Naive thymus-derived CD8-positive, alpha-beta T cell (primary cell): ENCODE results near the gene TMIGD1. TPM values are rescaled to one million over a fixed set of nuclear protein-coding genes. Genes with fewer than 3 reads are reported as not detected.

ENCODE experiments used
- ATAC-seq, 2 donors: fragments of 150-1000 bp; cut with Tn5 transposase in 1 of 2; sonication (Bioruptor Pico), chemical (Tn5 transposase) in 1 of 2; 1 replicate in 1 of 2; 2 replicates in 1 of 2; pipeline ENCODE4 v1.10.0; 2021; ENCODE audit warnings: mild to moderate bottlenecking in 2 of 2, moderate library complexity in 2 of 2
- POLR2A ChIA-PET: fragments of 350-600 bp; sonication (Branson Sonifier 250); formaldehyde crosslinking; loops from one replicate; lab custom pipeline; 2021; ENCODE audit warnings: antibody characterized with exemption; lab: Charles Lee
- DNase-seq, 10 donors: peaks; one replicate each; pipeline versions ENCODE4 v3.0.0 to v3.0.0-alpha.2; 2020 to 2022
- H3K27ac Mint-ChIP-seq, 10 donors: one replicate each; pipeline ENCODE4 v1.8.0; 2020 to 2022; ENCODE audit warnings: mild to moderate bottlenecking in 10 of 10, mixed read lengths in 10 of 10, moderate library complexity in 4 of 10, inconsistent platforms in 1 of 10
- H3K27me3 Mint-ChIP-seq, 5 donors: one replicate each; pipeline ENCODE4 v1.8.0; 2021 to 2022; ENCODE audit warnings: mixed read lengths in 5 of 5
- H3K36me3 Mint-ChIP-seq, 3 donors: one replicate each; pipeline ENCODE4 v1.8.0; 2020 to 2022; ENCODE audit warnings: mixed read lengths in 3 of 3, mild to moderate bottlenecking in 2 of 3, inconsistent platforms in 1 of 3
- H3K4me1 Mint-ChIP-seq, 4 donors: one replicate each; pipeline ENCODE4 v1.8.0; 2021 to 2022; ENCODE audit warnings: mixed read lengths in 4 of 4
- H3K4me3 Mint-ChIP-seq, 10 donors: one replicate each; pipeline ENCODE4 v1.8.0; 2020 to 2022; ENCODE audit warnings: mild to moderate bottlenecking in 10 of 10, mixed read lengths in 10 of 10, moderate library complexity in 6 of 10, inconsistent platforms in 1 of 10
- H3K9me3 Mint-ChIP-seq, 9 donors: one replicate each; pipeline ENCODE4 v1.8.0; 2020 to 2022; ENCODE audit warnings: mixed read lengths in 9 of 9, mild to moderate bottlenecking in 3 of 9, inconsistent platforms in 1 of 9, moderate library complexity in 1 of 9
- polyA plus RNA-seq, 3 donors: library from polyadenylated mRNA; unstranded; fragments of 300-500 nt; fragmentation: Illumina TruSeq; gene quantifications; one replicate each; pipeline ENCODE4 v1.2.3, GENCODE V29; 2021
- total RNA-seq, 8 experiments: library from RNA in 2 of 8; stranded (reverse) in 2 of 8; gene quantifications; one replicate each; pipeline ENCODE4 v1.2.3 and lab custom pipeline; 2021 to 2026

Gene TMIGD1
- total and polyA plus RNA-seq, 5 experiments from 2014 or later, result not detected

DNA sequence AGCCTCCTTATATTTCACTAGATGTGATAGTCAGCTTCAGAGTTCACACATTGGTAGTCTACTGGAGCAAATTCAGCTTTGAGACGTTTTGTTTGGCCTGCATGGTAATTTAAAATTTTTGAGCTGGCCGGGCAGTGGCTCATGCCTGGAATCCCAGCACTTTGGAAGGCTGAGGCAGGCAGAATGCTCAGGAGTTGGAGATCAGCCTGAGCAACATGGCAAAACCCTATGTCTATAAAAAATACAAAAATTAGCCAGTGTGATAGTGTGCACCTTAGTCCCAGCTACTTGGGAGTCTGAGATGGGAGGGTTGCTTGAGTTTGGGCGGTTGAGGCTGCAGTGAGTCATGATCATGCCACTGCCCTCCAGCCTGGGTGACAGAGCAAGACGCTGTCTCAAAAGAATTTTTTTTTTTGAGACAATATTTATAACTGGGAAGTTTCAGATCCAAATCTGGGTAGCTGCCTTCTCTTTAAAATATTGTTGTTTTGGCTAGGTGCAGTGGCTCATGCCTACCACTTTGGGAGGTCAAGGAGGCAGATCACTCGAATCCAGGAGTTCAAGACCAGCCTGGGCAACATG lies 37.3 kb downstream of the TMIGD1 start:
- H3K4me1 Mint-ChIP-seq, result peaks cover 0 to 6% (median 3%) of the 10 kb centered on the region in 4 donors
- ATAC-seq, result no peak
- no peak for DNase-seq
- POLR2A ChIA-PET, result no interaction called here
- peaks cover 0 to 7% (median 2%) of the 10 kb centered on the region in 3 donors for H3K36me3 Mint-ChIP-seq
- no peak overlapping the region for H3K4me3 Mint-ChIP-seq
- H3K27me3 Mint-ChIP-seq, result peaks cover 0 to 1% (median 0%) of the 10 kb centered on the region in 5 donors
- no peak overlapping the region for H3K27ac Mint-ChIP-seq
- H3K9me3 Mint-ChIP-seq, result peaks cover 0 to 5% (median 3%) of the 10 kb centered on the region in 9 donors

GRCh38 chr17:30292286-30292858 lies 41.5 kb downstream of the TMIGD1 start:
- Mint-ChIP-seq H3K4me3 (peak overlapping the region in 3 of 10 donors; percentile 52 to 79 (median 79)), H3K4me1 (peaks cover 9 to 25% (median 19%) of the 10 kb centered on the region in 4 donors), H3K36me3 (peaks cover 0 to 14% (median 3%) of the 10 kb centered on the region in 3 donors), H3K27ac (peak overlapping the region in 6 of 10 donors; percentile 74 to 86 (median 79)), H3K27me3 (peaks cover 0 to under 1% (median 0%) of the 10 kb centered on the region in 5 donors), H3K9me3 (no peaks in the 10 kb centered on the region)
- ATAC-seq (no peak), DNase-seq (no peak)
- POLR2A ChIA-PET, result interaction anchor here (0.5 to 2.1 kb wide), 9 partner anchors 8 to 1019 kb away, joined by 3 to 17 read pairs (median 3); partner anchors contain the start of gene GOSR1

GRCh38 chr17:30291543-30292285 lies 42.1 kb downstream of the TMIGD1 start, which contains the start of gene BLMH:
Gene BLMH, minus strand, starts transcription at chr17:30291944. Its CDS starts 125 bp downstream, at chr17:30291819.
- ATAC-seq (peak; percentile 78 to 89), DNase-seq (peak; percentile 65 to 85 (median 75))
- no peaks in the 10 kb centered on the region for H3K27me3 Mint-ChIP-seq
- H3K4me1 Mint-ChIP-seq, result peaks cover 9 to 25% (median 19%) of the 10 kb centered on the region in 4 donors
- POLR2A ChIA-PET, result interaction anchor here (0.6 to 2.1 kb wide), 9 partner anchors 9 to 1019 kb away, joined by 3 to 17 read pairs (median 3); partner anchors contain the start of gene GOSR1
- H3K4me3 Mint-ChIP-seq, result peak within 1 kb of the TSS in 9 of 10 donors; percentile 90 to 97 (median 95)
- H3K36me3 Mint-ChIP-seq, result peaks cover 0 to 21% (median 7%) of the 10 kb centered on the region in 3 donors
- peak within 1 kb of the TSS; percentile 36 to 92 (median 87) for H3K27ac Mint-ChIP-seq
- H3K9me3 Mint-ChIP-seq, result no peaks in the 10 kb centered on the region

- POLR2A ChIA-PET, result interaction anchor here (0.9 to 2.1 kb wide), 6 partner anchors 10 to 166 kb away, joined by 3 to 17 read pairs (median 10); no protein-coding TSS in a partner anchor
- peaks cover 0 to 28% (median 10%) of the 10 kb centered on the region in 3 donors for H3K36me3 Mint-ChIP-seq
- ATAC-seq (peak; percentile 34 to 45), DNase-seq (peak in 5 of 10 donors; percentile 9 to 32 (median 18))
- peak overlapping the region; percentile 36 to 92 (median 87) for H3K27ac Mint-ChIP-seq
- peak overlapping the region in 9 of 10 donors; percentile 90 to 97 (median 95) for H3K4me3 Mint-ChIP-seq
- no peaks in the 10 kb centered on the region for H3K9me3 Mint-ChIP-seq
- no peaks in the 10 kb centered on the region for H3K27me3 Mint-ChIP-seq
- H3K4me1 Mint-ChIP-seq, result peaks cover 9 to 25% (median 19%) of the 10 kb centered on the region in 4 donors
These were observed 42.9 kb downstream of the TMIGD1 start for GRCh38 chr17:30290696-30291542.

- Mint-ChIP-seq H3K36me3 (peaks cover 0 to 36% (median 15%) of the 10 kb centered on the region in 3 donors), H3K27me3 (no peaks in the 10 kb centered on the region), H3K9me3 (no peaks in the 10 kb centered on the region), H3K4me1 (peaks cover 9 to 25% (median 19%) of the 10 kb centered on the region in 4 donors), H3K27ac (peak overlapping the region in 1 of 10 donors; percentile 86), H3K4me3 (peak overlapping the region in 8 of 10 donors; percentile 90 to 97 (median 95))
- ATAC-seq (no peak), DNase-seq (no peak)
- POLR2A ChIA-PET, result no interaction called here
These were observed 43.8 kb downstream of the TMIGD1 start for GRCh38 chr17:30290077-30290476.

DNA sequence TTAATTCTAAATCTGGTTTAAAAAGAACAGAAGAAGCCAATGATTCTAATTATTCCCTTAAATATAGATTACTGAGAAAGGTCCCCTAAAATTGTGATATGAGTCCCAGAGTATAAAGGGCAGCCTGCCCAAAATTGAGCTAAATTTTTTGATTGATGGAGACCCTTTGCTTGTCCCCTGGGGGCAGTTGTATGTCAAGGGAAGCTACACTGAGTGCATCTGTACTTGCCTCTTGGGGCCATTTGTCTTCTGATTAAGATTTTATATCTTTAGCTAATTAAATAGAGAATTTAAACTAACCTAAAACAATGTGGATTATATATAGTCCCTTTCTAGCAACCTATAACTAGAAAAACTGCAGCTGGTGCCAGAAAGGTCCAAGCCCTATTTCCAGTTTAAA lies 54.7 kb downstream of the TMIGD1 start:
- Mint-ChIP-seq H3K27me3 (no peaks in the 10 kb centered on the region), H3K27ac (no peak overlapping the region), H3K9me3 (no peaks in the 10 kb centered on the region), H3K36me3 (peaks cover 0 to 85% (median 16%) of the 10 kb centered on the region in 3 donors), H3K4me3 (no peak overlapping the region), H3K4me1 (peaks cover 0 to 6% (median 0%) of the 10 kb centered on the region in 4 donors)
- POLR2A ChIA-PET, result interaction anchor here (0.6 kb wide), 1 partner anchor 794 kb away, joined by 3 read pairs; no protein-coding TSS in a partner anchor
- ATAC-seq, result no peak
- no peak for DNase-seq

DNA sequence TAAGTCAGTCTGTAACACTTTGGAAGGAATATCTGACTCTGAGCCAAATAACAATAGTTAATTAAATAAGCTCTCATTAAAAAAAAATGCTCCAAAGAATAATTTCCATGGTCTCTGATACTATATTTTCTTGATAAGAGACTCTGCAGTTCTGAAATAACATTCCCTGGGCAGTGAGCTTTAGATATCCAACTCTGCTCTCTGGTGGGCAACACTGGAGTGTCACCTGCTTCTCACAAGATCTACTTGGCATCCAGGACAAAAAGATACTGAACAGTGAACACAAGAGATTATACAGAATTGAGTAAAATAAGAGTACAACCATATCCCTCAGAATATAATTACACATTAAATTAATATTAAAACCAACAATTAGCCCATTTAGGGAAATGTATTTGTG lies 55.8 kb downstream of the TMIGD1 start:
- H3K36me3 Mint-ChIP-seq, result peaks cover 0 to 86% (median 21%) of the 10 kb centered on the region in 3 donors
- H3K27ac Mint-ChIP-seq, result no peak overlapping the region
- ATAC-seq (no peak), DNase-seq (peak in 2 of 10 donors; percentile 7 to 15)
- no peaks in the 10 kb centered on the region for H3K27me3 Mint-ChIP-seq
- POLR2A ChIA-PET, result no interaction called here
- peaks cover 0 to 6% (median 0%) of the 10 kb centered on the region in 4 donors for H3K4me1 Mint-ChIP-seq
- H3K9me3 Mint-ChIP-seq, result no peaks in the 10 kb centered on the region
- H3K4me3 Mint-ChIP-seq, result no peak overlapping the region

GRCh38 chr17:30275911-30276310 lies 57.9 kb downstream of the TMIGD1 start:
- DNase-seq, result no peak
- Mint-ChIP-seq H3K4me3 (no peak overlapping the region), H3K27me3 (no peaks in the 10 kb centered on the region), H3K36me3 (peaks cover 0 to 89% (median 37%) of the 10 kb centered on the region in 3 donors), H3K27ac (peak overlapping the region in 1 of 10 donors; percentile 55), H3K4me1 (peaks cover 0 to 4% (median 0%) of the 10 kb centered on the region in 4 donors), H3K9me3 (no peaks in the 10 kb centered on the region)
- POLR2A ChIA-PET, result no interaction called here
- ATAC-seq, result no peak

- POLR2A ChIA-PET, result no interaction called here
- H3K36me3 Mint-ChIP-seq, result peaks cover 0 to 89% (median 41%) of the 10 kb centered on the region in 3 donors
- ATAC-seq (no peak), DNase-seq (no peak)
- H3K9me3 Mint-ChIP-seq, result no peaks in the 10 kb centered on the region
- no peak overlapping the region for H3K4me3 Mint-ChIP-seq
- peaks cover 0 to 2% (median 0%) of the 10 kb centered on the region in 4 donors for H3K4me1 Mint-ChIP-seq
- H3K27ac Mint-ChIP-seq, result peak overlapping the region in 1 of 10 donors; percentile 83
- no peaks in the 10 kb centered on the region for H3K27me3 Mint-ChIP-seq
These were observed 59.0 kb downstream of the TMIGD1 start for GRCh38 chr17:30274887-30275286.

GRCh38 chr17:30273373-30273772 lies 60.5 kb downstream of the TMIGD1 start:
- H3K9me3 Mint-ChIP-seq, result no peaks in the 10 kb centered on the region
- H3K4me1 Mint-ChIP-seq, result peaks cover 0 to under 1% (median 0%) of the 10 kb centered on the region in 4 donors
- H3K27ac Mint-ChIP-seq, result peak overlapping the region in 1 of 10 donors; percentile 29
- POLR2A ChIA-PET, result no interaction called here
- no peaks in the 10 kb centered on the region for H3K27me3 Mint-ChIP-seq
- ATAC-seq, result no peak
- H3K4me3 Mint-ChIP-seq, result no peak overlapping the region
- DNase-seq, result no peak
- H3K36me3 Mint-ChIP-seq, result peaks cover 0 to 84% (median 47%) of the 10 kb centered on the region in 3 donors

DNA sequence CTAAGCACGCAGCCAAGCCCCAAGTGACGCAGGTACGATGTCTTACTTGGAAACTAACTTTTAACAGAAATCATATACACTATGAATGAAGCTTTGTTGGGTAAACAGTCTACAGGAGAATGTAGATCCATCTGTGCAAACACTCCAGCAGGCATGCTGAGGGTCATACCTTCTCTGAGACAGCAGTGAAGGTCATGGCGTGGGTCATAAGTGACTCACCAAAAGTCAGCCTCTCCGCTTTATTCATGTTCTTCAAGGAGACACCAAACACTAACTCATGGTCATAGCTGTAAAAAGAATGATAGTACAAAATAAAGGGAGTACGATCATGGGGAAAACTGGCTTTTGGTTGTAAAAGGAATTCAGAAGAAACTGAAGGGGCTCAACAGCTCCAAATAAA lies 62.8 kb downstream of the TMIGD1 start:
- no peaks in the 10 kb centered on the region for H3K9me3 Mint-ChIP-seq

More for the DNA sequence above, 62.8 kb downstream of the TMIGD1 start:
- no peak overlapping the region for H3K4me3 Mint-ChIP-seq
- H3K27me3 Mint-ChIP-seq, result no peaks in the 10 kb centered on the region
- no peaks in the 10 kb centered on the region for H3K4me1 Mint-ChIP-seq
- DNase-seq (no peak), ATAC-seq (no peak)
- peaks cover 0 to 91% (median 48%) of the 10 kb centered on the region in 3 donors for H3K36me3 Mint-ChIP-seq
- POLR2A ChIA-PET, result no interaction called here
- no peak overlapping the region for H3K27ac Mint-ChIP-seq
